ENCODE data around the gene ERVK3-1. TPM values are rescaled to one million over a fixed set of nuclear protein-coding genes. Genes with fewer than 3 reads are reported as not detected.

Gene ERVK3-1
- total RNA-seq, 6 donors from 2014 or later = 24.3 to 50.5 (median 37.0) TPM

DNA sequence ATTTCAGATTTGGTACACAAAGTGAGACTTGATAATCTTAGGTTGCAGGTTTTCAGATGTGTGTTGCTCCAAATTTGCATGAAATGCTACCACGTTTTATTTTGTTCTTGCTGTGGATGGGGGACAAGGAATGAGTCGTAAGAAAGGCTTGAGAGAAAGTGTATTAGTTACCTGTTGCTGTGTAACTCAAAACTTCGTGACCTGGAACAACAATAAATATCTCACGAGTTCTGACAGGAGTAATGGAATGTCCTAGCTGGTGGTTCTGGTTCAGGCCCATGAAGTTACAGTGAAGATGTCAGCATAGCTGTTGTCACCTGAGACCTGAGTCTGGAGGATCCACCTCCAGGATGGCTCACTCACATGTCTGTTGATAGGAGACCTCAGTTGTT lies 25.3 kb upstream of the ERVK3-1 start:
- peak overlapping the region in 3 of 4 donors; percentile 76 to 96 (median 83) for H3K4me3 ChIP-seq
- no peak for ATAC-seq (ENCODE audit: low FRiP score in 2 of 2)
- 75 to 79% methylated on average over 4 of the region's 4 CpGs for WGBS, 2 donors
- H3K4me1 ChIP-seq = peaks cover 0 to 25% (median 14%) of the 10 kb centered on the region in 4 donors
- peak overlapping the region in 1 of 4 donors; percentile 92 for H3K27ac ChIP-seq
- peaks cover 0 to 7% (median 4%) of the 10 kb centered on the region in 4 donors for H3K36me3 ChIP-seq
- no peaks in the 10 kb centered on the region for H3K27me3 ChIP-seq
- peaks cover 4 to 38% (median 15%) of the 10 kb centered on the region in 4 donors for H3K9me3 ChIP-seq
- no peak for DNase-seq
- TF ChIP-seq EP300 (IDR thresholded peaks at IDR 0.05) (no peak), POLR2AphosphoS5 (IDR thresholded peaks at IDR 0.05) (no peak), POLR2A (IDR thresholded peaks at IDR 0.05) (no peak)
- TF ChIP-seq, protein P1, sequence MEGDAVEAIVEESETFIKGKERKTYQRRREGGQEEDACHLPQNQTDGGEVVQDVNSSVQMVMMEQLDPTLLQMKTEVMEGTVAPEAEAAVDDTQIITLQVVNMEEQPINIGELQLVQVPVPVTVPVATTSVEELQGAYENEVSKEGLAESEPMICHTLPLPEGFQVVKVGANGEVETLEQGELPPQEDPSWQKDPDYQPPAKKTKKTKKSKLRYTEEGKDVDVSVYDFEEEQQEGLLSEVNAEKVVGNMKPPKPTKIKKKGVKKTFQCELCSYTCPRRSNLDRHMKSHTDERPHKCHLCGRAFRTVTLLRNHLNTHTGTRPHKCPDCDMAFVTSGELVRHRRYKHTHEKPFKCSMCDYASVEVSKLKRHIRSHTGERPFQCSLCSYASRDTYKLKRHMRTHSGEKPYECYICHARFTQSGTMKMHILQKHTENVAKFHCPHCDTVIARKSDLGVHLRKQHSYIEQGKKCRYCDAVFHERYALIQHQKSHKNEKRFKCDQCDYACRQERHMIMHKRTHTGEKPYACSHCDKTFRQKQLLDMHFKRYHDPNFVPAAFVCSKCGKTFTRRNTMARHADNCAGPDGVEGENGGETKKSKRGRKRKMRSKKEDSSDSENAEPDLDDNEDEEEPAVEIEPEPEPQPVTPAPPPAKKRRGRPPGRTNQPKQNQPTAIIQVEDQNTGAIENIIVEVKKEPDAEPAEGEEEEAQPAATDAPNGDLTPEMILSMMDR (IDR thresholded peaks at IDR 0.05) = no peak

DNA sequence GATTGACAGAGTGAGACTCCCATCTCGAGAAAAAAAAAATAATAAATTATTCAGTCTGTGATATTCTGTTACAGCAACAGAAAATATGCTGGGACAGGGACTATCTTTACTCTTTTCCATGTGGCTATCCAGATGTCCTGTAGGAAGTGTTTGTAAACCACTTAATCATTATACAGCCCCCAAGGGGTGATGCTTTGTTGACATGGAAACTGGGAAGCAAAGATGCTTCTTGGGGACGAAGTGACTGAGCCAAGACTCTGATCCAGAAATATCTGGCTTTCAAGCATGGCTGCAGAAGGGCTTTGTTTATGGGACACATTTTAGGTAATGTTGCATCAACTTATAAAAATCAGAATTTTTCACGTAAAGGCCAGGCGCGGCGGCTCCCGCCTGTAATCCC lies 21.0 kb upstream of the ERVK3-1 start:
- no peak overlapping the region for H3K4me3 ChIP-seq
- peaks cover 20 to 48% (median 41%) of the 10 kb centered on the region in 4 donors for H3K36me3 ChIP-seq
- DNase-seq (no peak), ATAC-seq (ENCODE audit: low FRiP score in 2 of 2) (no peak)
- TF ChIP-seq POLR2A (IDR thresholded peaks at IDR 0.05) (no peak), POLR2AphosphoS5 (IDR thresholded peaks at IDR 0.05) (no peak), EP300 (IDR thresholded peaks at IDR 0.05) (no peak)
- TF ChIP-seq, protein P1 (IDR thresholded peaks at IDR 0.05) = no peak
- H3K27me3 ChIP-seq = no peaks in the 10 kb centered on the region
- H3K27ac ChIP-seq = no peak overlapping the region
- peaks cover 0 to 21% (median 10%) of the 10 kb centered on the region in 4 donors for H3K9me3 ChIP-seq
- peaks cover 0 to 17% (median 7%) of the 10 kb centered on the region in 4 donors for H3K4me1 ChIP-seq
- 91 to 95% methylated on average over 7 of the region's 7 CpGs for WGBS, 2 donors

GRCh38 chr19:58291943-58292342 lies 13.2 kb upstream of the ERVK3-1 start:
- H3K4me3 ChIP-seq = no peak overlapping the region
- TF ChIP-seq POLR2A (IDR thresholded peaks at IDR 0.05) (no peak), POLR2AphosphoS5 (IDR thresholded peaks at IDR 0.05) (no peak), EP300 (IDR thresholded peaks at IDR 0.05) (no peak)
- TF ChIP-seq, protein P1 (IDR thresholded peaks at IDR 0.05) = no peak
- peaks cover 23 to 92% (median 70%) of the 10 kb centered on the region in 4 donors for H3K36me3 ChIP-seq
- 96 to 99% methylated on average over 7 of the region's 7 CpGs for WGBS, 2 donors
- DNase-seq = no peak
- ATAC-seq (ENCODE audit: low FRiP score in 2 of 2) = no peak
- H3K27ac ChIP-seq = no peak overlapping the region
- H3K27me3 ChIP-seq = no peaks in the 10 kb centered on the region
- peaks cover 14 to 65% (median 56%) of the 10 kb centered on the region in 4 donors for H3K9me3 ChIP-seq
- H3K4me1 ChIP-seq = no peaks in the 10 kb centered on the region

DNA sequence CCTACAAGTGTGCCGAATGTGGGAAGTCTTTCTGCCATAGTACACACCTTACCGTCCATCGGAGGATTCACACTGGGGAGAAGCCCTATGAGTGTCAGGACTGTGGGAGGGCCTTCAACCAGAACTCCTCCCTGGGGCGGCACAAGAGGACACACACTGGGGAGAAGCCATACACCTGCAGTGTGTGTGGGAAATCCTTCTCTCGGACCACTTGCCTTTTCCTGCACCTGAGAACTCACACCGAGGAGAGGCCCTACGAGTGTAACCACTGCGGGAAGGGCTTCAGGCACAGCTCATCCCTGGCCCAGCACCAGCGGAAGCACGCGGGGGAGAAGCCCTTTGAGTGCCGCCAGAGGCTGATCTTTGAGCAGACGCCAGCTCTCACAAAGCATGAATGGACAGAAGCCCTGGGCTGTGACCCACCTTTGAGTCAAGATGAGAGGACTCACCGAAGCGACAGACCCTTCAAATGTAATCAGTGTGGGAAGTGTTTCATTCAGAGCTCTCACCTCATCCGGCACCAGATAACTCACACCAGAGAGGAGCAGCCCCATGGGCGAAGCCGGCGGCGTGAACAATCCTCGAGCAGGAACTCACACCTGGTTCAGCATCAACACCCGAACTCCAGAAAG lies 10.3 kb upstream of the ERVK3-1 start:
- Histone ChIP-seq H3K4me1 (no peaks in the 10 kb centered on the region), H3K9me3 (peaks cover 14 to 73% (median 62%) of the 10 kb centered on the region in 4 donors), H3K4me3 (no peak overlapping the region), H3K36me3 (peaks cover 15 to 70% (median 52%) of the 10 kb centered on the region in 4 donors), H3K27ac (no peak overlapping the region), H3K27me3 (no peaks in the 10 kb centered on the region)
- ATAC-seq (ENCODE audit: low FRiP score in 2 of 2) (no peak), DNase-seq (peak in 1 of 2 donors; percentile 52)
- TF ChIP-seq POLR2A (IDR thresholded peaks at IDR 0.05) (no peak), POLR2AphosphoS5 (IDR thresholded peaks at IDR 0.05) (no peak)
- WGBS, 2 donors = 94 to 97% methylated on average over 12 to 22 of the region's 22 CpGs

- Histone ChIP-seq H3K9me3 (peaks cover 14 to 70% (median 56%) of the 10 kb centered on the region in 4 donors), H3K4me1 (no peaks in the 10 kb centered on the region), H3K36me3 (peaks cover 15 to 72% (median 47%) of the 10 kb centered on the region in 4 donors), H3K4me3 (no peak overlapping the region), H3K27ac (no peak overlapping the region), H3K27me3 (no peaks in the 10 kb centered on the region)
- ATAC-seq (ENCODE audit: low FRiP score in 2 of 2) = peak in 1 of 2 donors; percentile 75
- TF ChIP-seq, protein P1 (IDR thresholded peaks at IDR 0.05) = no peak
- TF ChIP-seq EP300 (IDR thresholded peaks at IDR 0.05) = no peak
- no peak for TF ChIP-seq POLR2AphosphoS5 (IDR thresholded peaks at IDR 0.05)
- TF ChIP-seq POLR2A (IDR thresholded peaks at IDR 0.05) = no peak
- no peak for DNase-seq
- 97 to 98% methylated on average over 7 of the region's 7 CpGs for WGBS, 2 donors
These were observed 9.1 kb upstream of the ERVK3-1 start for GRCh38 chr19:58296104-58296503.
